Tibial nerve (tissue), 4 donors: ENCODE measurements around the gene TAS1R1. TPM values are rescaled to one million over a fixed set of nuclear protein-coding genes. Genes with fewer than 3 reads are reported as not detected.

Experiments
- DNase-seq, 2 donors: peaks; one replicate each; pipeline ENCODE4 v3.0.0-alpha.2; 2019; ENCODE audit warnings: low spot score in 2 of 2
- H3K27ac ChIP-seq, 4 donors: fragments of 200-600 bp; sonication (generic) in 3 of 4; one replicate each; pipeline ENCODE4 v1.5.1; 2017 to 2019; ENCODE audit warnings: mild to moderate bottlenecking in 1 of 4
- H3K27me3 ChIP-seq, 2 donors: fragments of 200-600 bp; sonication (generic) in 1 of 2; one replicate each; pipeline versions ENCODE4 v1.5.1 to v1.6.0; 2017 to 2019
- H3K36me3 ChIP-seq, 3 donors: fragments of 200-600 bp; sonication (generic); one replicate each; pipeline ENCODE4 v1.5.1; 2018 to 2019
- H3K4me1 ChIP-seq, 4 donors: fragments of 200-600 bp; sonication (generic) in 3 of 4; one replicate each; pipeline ENCODE4 v1.5.1; 2017 to 2019
- H3K4me3 ChIP-seq, 4 donors: fragments of 200-600 bp; sonication (generic) in 3 of 4; one replicate each; pipeline ENCODE4 v1.5.1; 2017 to 2019; ENCODE audit warnings: mild to moderate bottlenecking in 1 of 4, moderate library complexity in 1 of 4
- H3K9me3 ChIP-seq, 4 donors: fragments of 200-600 bp; sonication (generic) in 3 of 4; one replicate each; pipeline ENCODE4 v1.5.1; 2017 to 2019
- EP300 ChIP-seq, 2 donors: sonication (generic); formaldehyde crosslinking; IDR thresholded peaks; one replicate each; pipeline ENCODE4 v1.6.1; 2017; ENCODE audit warnings: antibody characterized with exemption in 2 of 2, mild to moderate bottlenecking in 1 of 2
- POLR2A ChIP-seq, 2 donors: fragments of 450-650 bp; IDR thresholded peaks; one replicate each; pipeline ENCODE4 v1.6.1; 2017; ENCODE audit warnings: antibody characterized with exemption in 2 of 2, mild to moderate bottlenecking in 2 of 2, moderate library complexity in 2 of 2
- WGBS, 2 donors: methylation state at CpG; one replicate each; pipeline ENCODE4 v1.1.5; 2018; 5-methylcytosine and 5-hydroxymethylcytosine counted together
- total RNA-seq, 4 donors: library from RNA; depleted of rRNA; stranded (reverse); fragments of >200 nt; gene quantifications; one replicate each; pipeline ENCODE4 v1.1.0, GENCODE V29; 2016
- TF ChIP-seq, protein P1 (sequence below), 5 experiments: fragments of 200-600 bp in 3 of 5; fragments of 450-650 bp in 2 of 5; sonication (generic) in 3 of 5; IDR thresholded peaks; one replicate each; pipeline ENCODE4 v1.5.1; 2016 to 2019; ENCODE audit warnings: antibody characterized with exemption in 5 of 5, mild to moderate bottlenecking in 3 of 5, moderate library complexity in 2 of 5

The TAS1R1 gene
- total RNA-seq, 4 donors from 2014 or later, result 0.22 to 0.78 TPM; not detected in 2

DNA sequence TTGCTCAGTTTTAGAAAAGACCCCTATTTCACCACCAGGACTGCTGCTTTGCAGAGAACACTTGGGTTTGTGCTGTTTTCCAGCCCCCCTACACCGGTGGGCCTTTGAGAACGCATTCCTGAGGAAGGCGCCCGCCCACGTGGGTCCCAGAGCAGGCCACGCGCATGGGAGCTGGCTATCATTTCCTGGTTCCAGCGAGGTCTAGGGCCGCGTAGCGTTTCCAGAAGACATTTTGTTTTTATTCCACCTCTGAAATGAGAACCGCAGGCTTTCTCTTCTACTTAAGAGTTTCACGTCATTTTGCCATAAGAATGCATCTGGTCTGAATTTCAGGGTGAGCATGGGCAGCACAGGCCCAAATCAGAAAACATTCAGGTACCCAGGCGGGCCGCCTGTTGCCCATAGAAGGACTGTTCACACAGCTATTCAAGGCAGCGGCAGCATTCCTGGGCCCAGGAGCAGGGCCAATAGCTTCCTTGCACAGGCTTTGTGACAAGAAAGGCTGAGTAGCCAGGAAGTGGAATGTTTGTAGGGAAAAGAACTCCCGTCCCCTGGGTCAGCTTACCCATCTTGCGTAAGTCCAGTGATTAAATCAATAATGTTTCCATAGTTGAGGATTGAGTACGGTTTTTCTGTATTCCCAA lies 48.9 kb downstream of the TAS1R1 start:
- peak; percentile 57 to 76 for DNase-seq
- 5 to 8% methylated on average over 19 of the region's 19 CpGs for WGBS, 2 donors
- peak overlapping the region; percentile 66 to 95 (median 89) for H3K4me3 ChIP-seq

DNA sequence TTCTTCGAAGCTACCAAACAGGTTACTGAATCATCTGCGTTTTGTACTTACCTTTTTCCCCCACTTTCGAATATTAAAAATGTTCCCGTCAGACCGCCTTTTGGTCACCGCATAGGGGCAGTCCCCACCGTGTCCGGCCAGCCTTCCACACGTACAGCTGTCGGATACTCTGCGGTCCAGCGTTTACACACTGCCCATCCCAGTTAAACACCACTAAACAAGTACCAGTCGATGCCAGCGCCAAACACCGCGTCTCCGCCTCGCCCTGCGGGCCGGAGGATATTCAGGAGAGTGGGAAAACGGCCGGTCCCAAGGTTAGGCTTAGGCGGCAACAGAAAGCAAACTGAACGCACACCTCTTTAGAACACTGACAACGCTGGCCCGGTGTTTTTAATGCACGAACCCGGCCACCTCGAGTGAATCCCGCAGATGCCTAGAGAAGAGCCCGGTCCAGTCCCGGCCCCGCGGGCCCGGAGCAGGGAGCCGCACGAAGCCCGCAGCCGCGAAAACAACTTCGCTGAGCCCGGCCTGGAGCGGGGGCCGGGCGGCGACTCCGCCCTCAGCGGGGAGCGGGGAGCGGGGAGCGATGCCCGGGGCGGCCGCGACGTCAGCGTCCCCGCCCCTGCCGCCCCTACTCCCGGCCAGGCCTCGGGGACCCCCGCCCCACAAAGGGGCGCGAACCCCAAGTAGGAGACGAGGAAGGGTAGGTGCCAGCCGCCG lies 57.7 kb downstream of the TAS1R1 start:
- peaks cover 0 to 7% (median 0%) of the 10 kb centered on the region in 3 donors for H3K36me3 ChIP-seq
- TF ChIP-seq POLR2A (IDR thresholded peaks at IDR 0.05), result peak; percentile 29 to 49
- TF ChIP-seq, protein P1, sequence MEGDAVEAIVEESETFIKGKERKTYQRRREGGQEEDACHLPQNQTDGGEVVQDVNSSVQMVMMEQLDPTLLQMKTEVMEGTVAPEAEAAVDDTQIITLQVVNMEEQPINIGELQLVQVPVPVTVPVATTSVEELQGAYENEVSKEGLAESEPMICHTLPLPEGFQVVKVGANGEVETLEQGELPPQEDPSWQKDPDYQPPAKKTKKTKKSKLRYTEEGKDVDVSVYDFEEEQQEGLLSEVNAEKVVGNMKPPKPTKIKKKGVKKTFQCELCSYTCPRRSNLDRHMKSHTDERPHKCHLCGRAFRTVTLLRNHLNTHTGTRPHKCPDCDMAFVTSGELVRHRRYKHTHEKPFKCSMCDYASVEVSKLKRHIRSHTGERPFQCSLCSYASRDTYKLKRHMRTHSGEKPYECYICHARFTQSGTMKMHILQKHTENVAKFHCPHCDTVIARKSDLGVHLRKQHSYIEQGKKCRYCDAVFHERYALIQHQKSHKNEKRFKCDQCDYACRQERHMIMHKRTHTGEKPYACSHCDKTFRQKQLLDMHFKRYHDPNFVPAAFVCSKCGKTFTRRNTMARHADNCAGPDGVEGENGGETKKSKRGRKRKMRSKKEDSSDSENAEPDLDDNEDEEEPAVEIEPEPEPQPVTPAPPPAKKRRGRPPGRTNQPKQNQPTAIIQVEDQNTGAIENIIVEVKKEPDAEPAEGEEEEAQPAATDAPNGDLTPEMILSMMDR (IDR thresholded peaks at IDR 0.05), result no peak
- TF ChIP-seq EP300 (IDR thresholded peaks at IDR 0.05), result peak in 1 of 2 donors; percentile 22
- peak in 1 of 2 donors; percentile 44 for DNase-seq
- no peaks in the 10 kb centered on the region for H3K27me3 ChIP-seq
- H3K9me3 ChIP-seq, result no peaks in the 10 kb centered on the region
- peaks cover 0 to 49% (median 20%) of the 10 kb centered on the region in 4 donors for H3K4me1 ChIP-seq
- peak overlapping the region; percentile 83 to 99 (median 96) for H3K27ac ChIP-seq
- WGBS, 2 donors, result 0 to 1% methylated on average over 27 to 32 of the region's 67 CpGs
- H3K4me3 ChIP-seq, result peak overlapping the region; percentile 78 to 100 (median 96)

More for the DNA sequence above, 48.9 kb downstream of the TAS1R1 start:
- peaks cover 0 to 45% (median 34%) of the 10 kb centered on the region in 4 donors for H3K4me1 ChIP-seq
- peaks cover 0 to 8% (median under 1%) of the 10 kb centered on the region in 3 donors for H3K36me3 ChIP-seq
- no peak for TF ChIP-seq POLR2A (IDR thresholded peaks at IDR 0.05)
- peak in 1 of 2 donors; percentile 66 for TF ChIP-seq EP300 (IDR thresholded peaks at IDR 0.05)
- TF ChIP-seq, protein P1 (IDR thresholded peaks at IDR 0.05), result peak in 2 of 5 experiments; percentile 49 to 65
- H3K27ac ChIP-seq, result peak overlapping the region; percentile 95 to 100 (median 98)
- no peaks in the 10 kb centered on the region for H3K27me3 ChIP-seq
- no peaks in the 10 kb centered on the region for H3K9me3 ChIP-seq

DNA sequence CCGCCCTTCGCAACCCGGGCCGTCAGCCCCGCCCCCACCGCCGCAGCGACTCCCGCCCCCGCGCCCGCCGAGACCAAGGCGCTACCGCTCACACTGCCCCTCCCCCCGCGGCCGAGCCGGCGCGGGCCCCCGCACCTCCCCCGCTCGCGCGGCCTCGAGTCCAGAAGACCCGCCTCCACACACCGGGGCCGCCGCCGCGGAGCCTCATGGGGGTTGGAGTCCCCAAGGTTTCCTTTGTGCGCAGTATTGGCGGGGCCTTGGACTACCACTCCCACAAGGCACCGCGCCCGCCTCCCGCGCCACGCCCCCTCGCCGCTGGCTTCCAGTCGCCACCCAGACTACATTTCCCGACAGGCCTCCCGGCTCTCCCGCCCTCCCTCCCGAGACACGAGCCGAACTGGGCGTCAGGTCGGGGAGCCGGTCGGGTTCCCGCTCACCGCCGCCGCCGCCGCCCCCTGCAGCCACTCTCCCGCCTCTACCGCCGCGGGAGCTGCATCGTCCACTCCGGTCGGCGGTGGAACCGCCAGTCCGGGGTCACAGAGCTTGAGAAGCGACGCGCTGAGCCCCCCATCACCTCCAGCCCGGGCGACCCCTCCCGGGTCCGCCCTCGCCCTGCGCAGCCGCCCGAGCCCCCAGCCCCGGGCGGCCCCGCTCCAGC lies 58.4 kb downstream of the TAS1R1 start, which contains the start of gene PHF13:
TSS of gene PHF13 (plus strand) at position 371 of the 658 bp plus-strand sequence. CDS start 336 bp downstream, outside the sequence.
- H3K27me3 ChIP-seq, result no peaks in the 10 kb centered on the region
- peak within 1 kb of the TSS; percentile 83 to 99 (median 96) for H3K27ac ChIP-seq
- peaks cover 0 to 13% (median 0%) of the 10 kb centered on the region in 3 donors for H3K36me3 ChIP-seq
- WGBS, 2 donors, result 0 to 1% methylated on average over 5 to 20 of the region's 84 CpGs
- H3K4me3 ChIP-seq, result peak within 1 kb of the TSS; percentile 92 to 100 (median 98)
- TF ChIP-seq, protein P1 (IDR thresholded peaks at IDR 0.05), result peak in 1 of 5 experiments; percentile 14
- TF ChIP-seq POLR2A (IDR thresholded peaks at IDR 0.05), result peak; percentile 38 to 74
- TF ChIP-seq EP300 (IDR thresholded peaks at IDR 0.05), result peak; percentile 50 to 83
- H3K9me3 ChIP-seq, result no peaks in the 10 kb centered on the region
- DNase-seq, result peak; percentile 98 to 99
- H3K4me1 ChIP-seq, result peaks cover 0 to 49% (median 20%) of the 10 kb centered on the region in 4 donors

DNA sequence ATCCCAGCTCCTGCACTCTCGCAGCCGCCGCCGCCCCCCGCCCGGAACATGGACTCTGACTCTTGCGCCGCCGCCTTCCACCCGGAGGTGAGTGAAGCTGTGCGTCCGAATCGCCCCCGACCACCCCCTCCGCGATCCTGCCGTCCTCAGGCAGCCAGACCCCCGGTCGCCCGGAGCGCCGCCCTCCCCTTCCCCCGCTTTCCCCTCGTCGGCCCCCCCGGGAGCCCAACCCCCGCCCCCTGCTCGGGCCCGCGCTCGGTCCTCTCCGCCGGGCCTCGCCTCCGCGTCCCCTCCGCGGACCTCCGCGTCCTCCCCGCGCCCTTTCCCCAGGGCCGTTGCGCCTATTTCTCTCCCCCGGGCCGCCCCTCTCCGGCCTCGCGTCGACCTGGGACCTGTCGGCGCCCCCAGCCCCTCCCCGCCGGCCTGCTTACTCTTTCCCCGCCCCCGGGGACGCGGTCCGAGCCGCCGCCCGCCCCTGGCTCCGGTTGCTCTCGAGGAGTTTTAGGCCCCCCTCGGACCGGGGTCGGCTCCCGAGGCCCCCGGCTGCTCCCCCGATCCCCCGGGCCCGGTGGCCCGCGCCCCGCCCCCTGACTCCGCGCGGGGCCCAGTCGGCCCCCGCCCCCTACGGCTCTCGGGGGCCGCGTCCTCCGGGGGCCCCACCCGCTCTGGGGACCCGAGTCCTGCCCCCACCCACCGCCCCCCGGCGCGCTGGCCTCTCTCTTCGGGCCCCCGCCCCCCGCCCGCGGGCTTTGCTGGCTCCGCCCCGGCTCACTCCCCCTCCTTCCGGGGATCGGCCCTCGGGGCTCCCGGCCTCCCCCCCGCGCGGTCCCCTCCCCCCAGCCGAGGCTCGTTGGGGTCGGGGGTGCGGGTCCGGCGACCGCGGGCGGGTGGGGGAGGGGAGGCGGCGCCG lies 59.2 kb downstream of the TAS1R1 start:
- TF ChIP-seq, protein P1 (IDR thresholded peaks at IDR 0.05), result no peak
- TF ChIP-seq POLR2A (IDR thresholded peaks at IDR 0.05) (no peak), EP300 (IDR thresholded peaks at IDR 0.05) (no peak)
- Histone ChIP-seq H3K27ac (peak overlapping the region; percentile 83 to 99 (median 95)), H3K4me3 (peak overlapping the region; percentile 92 to 100 (median 98)), H3K36me3 (peaks cover 0 to 21% (median 0%) of the 10 kb centered on the region in 3 donors), H3K27me3 (no peaks in the 10 kb centered on the region), H3K9me3 (no peaks in the 10 kb centered on the region), H3K4me1 (peaks cover 0 to 49% (median 18%) of the 10 kb centered on the region in 4 donors)
- WGBS, 2 donors, result 2 to 3% methylated on average over 24 to 25 of the region's 117 CpGs
- no peak for DNase-seq
